Activated CD4-positive, alpha-beta memory T cell treated with anti-CD3 and anti-CD28 coated beads for 36 hours (primary cell): ENCODE results near the gene CALHM4. TPM values are rescaled to one million over a fixed set of nuclear protein-coding genes. Genes with fewer than 3 reads are reported as not detected.
A peak's percentile ranks its signal among the peaks of the same experiment; 100 is the strongest.

Experiments
- CTCF ChIA-PET: fragments of 350-600 bp; sonication (Branson Sonifier 250); formaldehyde crosslinking; loops from one replicate; lab custom pipeline; 2021; ENCODE audit warnings: antibody characterized with exemption, inconsistent platforms; lab: Charles Lee
- POLR2A ChIA-PET: fragments of 350-600 bp; sonication (Branson Sonifier 250); formaldehyde crosslinking; loops from one replicate; lab custom pipeline; 2021; ENCODE audit warnings: antibody characterized with exemption; lab: Charles Lee
- DNase-seq: peaks from one replicate; pipeline ENCODE4 v3.0.0-alpha.2; 2020
- H3K27ac Mint-ChIP-seq: one replicate; pipeline ENCODE4 v1.8.0; 2021; ENCODE audit warnings: mixed read lengths
- H3K27me3 Mint-ChIP-seq: one replicate; pipeline ENCODE4 v1.8.0; 2021; ENCODE audit warnings: mixed read lengths
- H3K36me3 Mint-ChIP-seq: one replicate; pipeline ENCODE4 v1.8.0; 2021; ENCODE audit warnings: mixed read lengths
- H3K4me1 Mint-ChIP-seq: one replicate; pipeline ENCODE4 v1.8.0; 2021; ENCODE audit warnings: low read depth, mixed read lengths
- H3K4me3 Mint-ChIP-seq: one replicate; pipeline ENCODE4 v1.8.0; 2021; ENCODE audit warnings: mild to moderate bottlenecking, mixed read lengths
- H3K9me3 Mint-ChIP-seq: one replicate; pipeline ENCODE4 v1.8.0; 2021; ENCODE audit warnings: mixed read lengths
- intact Hi-C: fragments of 100-400 bp; cut with micrococcal nuclease; formaldehyde crosslinking; loops from one replicate; pipeline ENCODE4 v1.15.1; 2023
- total RNA-seq, 2 experiments: library from RNA; stranded (reverse); gene quantifications; one replicate each; pipeline ENCODE4 v1.2.3, GENCODE V29; 2021

The CALHM4 gene
- total RNA-seq, 2 experiments from 2014 or later = not detected

GRCh38 chr6:116564921-116565872 lies 11.6 kb downstream of the CALHM4 start:
- Mint-ChIP-seq H3K36me3 (no peaks in the 10 kb centered on the region), H3K9me3 (no peaks in the 10 kb centered on the region), H3K4me1 (peaks cover 17% of the 10 kb centered on the region), H3K27me3 (peaks cover 23% of the 10 kb centered on the region), H3K27ac (no peak overlapping the region), H3K4me3 (no peak overlapping the region)
- DNase-seq = peak; percentile 20
- CTCF ChIA-PET = interaction anchor here (1.0 to 1.2 kb wide), 3 partner anchors 30 to 348 kb away, joined by 3 to 4 read pairs (median 3); no protein-coding TSS in a partner anchor
- intact Hi-C loops = no loop called here
- POLR2A ChIA-PET = no interaction called here

DNA sequence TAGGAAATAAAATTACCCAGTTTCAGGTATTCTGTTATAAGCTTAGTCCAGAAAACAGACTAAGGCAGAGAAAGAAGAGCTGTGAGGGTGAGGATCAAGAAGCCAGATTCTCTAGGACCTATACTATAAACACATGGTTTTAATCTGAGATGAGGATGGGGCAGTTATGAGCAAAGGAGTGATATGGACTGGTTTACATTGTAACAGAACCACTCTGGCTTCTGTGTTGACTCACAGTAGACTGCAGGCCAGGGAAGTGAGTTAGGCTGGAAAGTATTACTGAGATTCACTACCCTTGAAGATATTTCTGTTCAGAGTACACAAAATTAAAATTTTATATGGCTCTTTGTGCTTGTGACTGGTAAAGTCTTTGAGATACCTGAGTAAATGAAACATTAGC lies 14.6 kb downstream of the CALHM4 start:
- Mint-ChIP-seq H3K9me3 (no peaks in the 10 kb centered on the region), H3K36me3 (no peaks in the 10 kb centered on the region), H3K27me3 (peaks cover 10% of the 10 kb centered on the region), H3K4me1 (peaks cover 33% of the 10 kb centered on the region), H3K27ac (no peak overlapping the region), H3K4me3 (no peak overlapping the region)
- CTCF ChIA-PET = interaction anchor here (1.3 kb wide), 1 partner anchor 299 kb away, joined by 3 read pairs; no protein-coding TSS in a partner anchor
- intact Hi-C loops = no loop called here
- DNase-seq = no peak
- POLR2A ChIA-PET = no interaction called here

DNA sequence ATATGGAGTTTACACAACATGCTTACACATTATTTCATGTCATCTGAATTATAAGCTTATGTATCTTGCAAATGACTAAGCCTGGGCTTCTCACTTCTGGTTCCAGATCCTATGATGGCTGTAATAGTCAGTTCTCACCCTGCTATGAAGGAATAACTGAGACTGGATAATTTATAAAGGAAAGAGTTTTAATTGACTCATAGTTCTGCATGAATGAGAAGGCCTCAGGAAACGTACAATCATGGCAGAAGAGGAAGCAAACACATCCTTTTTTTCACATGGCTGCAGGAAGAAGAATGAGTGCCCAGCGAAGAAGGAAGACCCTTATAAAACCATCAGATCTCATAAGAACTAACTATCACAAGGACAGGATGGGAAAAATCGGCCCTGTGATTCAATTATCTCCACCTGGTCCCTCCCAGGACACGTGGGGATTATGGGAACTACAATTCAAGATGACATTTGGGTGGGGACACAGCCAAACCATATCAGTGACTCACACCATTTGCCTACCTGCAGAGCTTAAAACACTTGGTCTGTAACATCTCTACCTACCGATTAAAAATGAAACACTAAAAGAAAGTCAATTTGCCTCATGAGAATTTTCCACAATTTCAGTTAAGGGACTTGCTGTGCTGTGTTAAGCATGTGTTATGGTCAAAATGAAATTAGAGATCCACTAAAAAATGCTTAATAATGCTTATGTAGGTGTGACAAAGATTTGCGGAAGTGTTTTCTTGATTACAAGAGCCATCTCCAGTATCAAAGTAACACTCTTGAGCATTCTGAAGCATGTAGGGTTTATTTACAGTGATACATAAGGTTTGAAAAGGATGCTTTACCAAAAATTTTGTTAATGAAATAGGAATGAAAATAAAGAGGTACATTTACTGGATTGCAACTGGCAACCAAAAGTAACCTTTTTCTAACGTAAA lies 15.5 kb downstream of the CALHM4 start:
- Mint-ChIP-seq H3K27ac (no peak overlapping the region), H3K4me1 (peaks cover 42% of the 10 kb centered on the region), H3K9me3 (no peaks in the 10 kb centered on the region), H3K4me3 (no peak overlapping the region), H3K27me3 (peaks cover 4% of the 10 kb centered on the region), H3K36me3 (peaks cover 4% of the 10 kb centered on the region)
- DNase-seq = no peak
- POLR2A ChIA-PET = no interaction called here
- intact Hi-C loops = no loop called here
- CTCF ChIA-PET = interaction anchor here (1.3 to 4.2 kb wide), 3 partner anchors 8 to 300 kb away, joined by 3 to 29 read pairs (median 20); no protein-coding TSS in a partner anchor

DNA sequence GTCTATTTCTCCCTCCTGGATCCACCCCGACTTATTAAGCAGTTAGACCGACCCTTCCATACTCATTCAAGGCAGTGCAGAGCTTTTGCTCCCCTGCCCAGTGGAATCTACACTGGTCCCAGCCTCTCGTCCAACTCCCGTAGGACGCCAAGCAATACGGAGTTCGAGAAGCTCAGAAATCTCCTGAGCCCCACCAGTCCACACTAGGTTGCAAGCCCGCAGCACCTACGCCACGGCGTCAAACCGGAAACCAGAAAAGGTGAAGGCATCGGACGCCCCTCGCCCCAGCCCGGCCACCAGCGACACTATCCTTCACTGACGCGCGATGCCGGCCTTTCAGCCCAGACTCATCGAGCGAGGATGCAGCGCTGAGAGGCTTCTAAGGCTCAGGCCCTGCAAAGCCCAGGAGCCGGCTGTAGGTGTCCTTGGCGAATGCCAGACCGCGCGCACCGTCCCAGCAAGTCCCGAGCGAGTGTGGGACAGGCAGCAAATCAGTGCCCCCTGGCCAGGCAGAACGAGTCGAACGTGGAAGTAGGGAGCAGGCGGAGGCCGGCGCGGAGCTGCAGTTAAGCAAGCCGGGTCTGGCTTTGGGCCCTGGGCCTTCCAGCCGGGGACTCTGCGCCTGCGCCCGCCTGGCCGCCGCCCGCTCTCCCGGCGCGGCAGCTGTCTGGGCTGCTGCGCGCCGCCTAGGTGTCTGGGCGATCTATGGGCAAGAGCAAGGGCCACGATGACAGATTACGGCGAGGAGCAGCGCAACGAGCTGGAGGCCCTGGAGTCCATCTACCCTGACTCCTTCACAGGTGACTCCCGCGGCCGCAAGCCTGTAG lies 17.5 kb downstream of the CALHM4 start, which contains the start of gene RWDD1:
RWDD1 (plus strand) TSS at position 649 of the 827 bp plus-strand sequence; CDS start at position 728, 79 bp downstream.
- peak; percentile 99 for DNase-seq
- peaks cover 49% of the 10 kb centered on the region for H3K4me1 Mint-ChIP-seq
- peak within 1 kb of the TSS; percentile 93 for H3K27ac Mint-ChIP-seq
- POLR2A ChIA-PET = interaction anchor here (0.8 to 2.3 kb wide), 11 partner anchors 10 to 471 kb away, joined by 3 to 15 read pairs (median 3); partner anchors contain the start of genes NT5DC1, TSPYL1, TSPYL4 and ZUP1
- peak within 1 kb of the TSS; percentile 97 for H3K4me3 Mint-ChIP-seq
- no peaks in the 10 kb centered on the region for H3K27me3 Mint-ChIP-seq
- intact Hi-C loops = loop anchor here (1.0 to 10.0 kb wide), 10 partner anchors 45 to 1106 kb away; partner anchors contain the start of genes DSE, KPNA5, NUS1 and RSPH4A
- peaks cover 11% of the 10 kb centered on the region for H3K36me3 Mint-ChIP-seq
- no peaks in the 10 kb centered on the region for H3K9me3 Mint-ChIP-seq
- CTCF ChIA-PET = interaction anchor here (0.7 to 4.2 kb wide), 12 partner anchors 8 to 354 kb away, joined by 3 to 29 read pairs (median 6); partner anchors contain the start of gene RSPH4A

DNA sequence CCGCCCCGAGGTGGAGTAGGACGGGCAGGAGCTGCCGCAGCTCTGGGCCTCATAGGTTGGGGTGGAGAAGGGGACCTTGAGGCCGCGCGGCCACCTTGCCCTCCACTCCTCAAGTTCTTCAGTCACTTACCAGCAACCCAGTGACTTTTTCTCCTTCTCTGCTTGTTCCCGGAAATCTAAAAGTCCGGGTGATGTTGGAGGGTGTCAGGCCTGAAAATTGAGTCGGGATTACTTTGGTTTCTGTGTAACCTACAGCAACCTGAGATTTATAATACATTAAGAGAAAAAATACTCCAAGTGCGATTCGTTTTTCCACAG lies 18.1 kb downstream of the CALHM4 start:
- Mint-ChIP-seq H3K4me1 (peaks cover 54% of the 10 kb centered on the region), H3K27ac (peak overlapping the region; percentile 84), H3K27me3 (no peaks in the 10 kb centered on the region), H3K9me3 (no peaks in the 10 kb centered on the region), H3K36me3 (peaks cover 17% of the 10 kb centered on the region), H3K4me3 (peak overlapping the region; percentile 97)
- ChIA-PET CTCF (interaction anchor here (0.7 to 4.2 kb wide), 9 partner anchors 9 to 303 kb away, joined by 3 to 29 read pairs (median 9); no protein-coding TSS in a partner anchor), POLR2A (interaction anchor here (0.6 to 2.3 kb wide), 8 partner anchors 12 to 291 kb away, joined by 3 to 15 read pairs (median 3); partner anchors contain the start of genes TSPYL1 and ZUP1)
- intact Hi-C loops = loop anchor here (1.0 to 10.0 kb wide), 10 partner anchors 45 to 1106 kb away; partner anchors contain the start of genes DSE, KPNA5, NUS1 and RSPH4A
- no peak for DNase-seq

DNA sequence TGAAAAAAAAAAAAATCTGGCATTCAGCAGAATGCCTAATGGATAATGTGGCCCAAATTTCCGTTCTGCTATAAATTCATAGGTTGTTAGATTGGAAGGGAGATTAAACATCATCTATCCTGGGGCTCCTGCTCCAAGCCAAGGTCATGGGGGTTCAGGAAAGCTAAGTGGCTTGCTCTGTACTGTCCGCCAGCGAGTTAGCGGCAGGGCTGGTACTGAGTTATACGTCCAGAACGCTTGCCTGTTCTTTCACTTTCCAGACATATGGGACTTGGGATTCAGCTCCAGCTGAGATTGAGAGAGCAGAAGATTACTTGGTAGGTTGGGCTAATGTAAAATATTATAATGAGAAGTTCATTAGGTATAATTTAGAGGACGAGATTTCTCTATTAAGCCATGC lies 18.6 kb downstream of the CALHM4 start:
- peak; percentile 16 for DNase-seq
- peaks cover 57% of the 10 kb centered on the region for H3K4me1 Mint-ChIP-seq
- ChIA-PET CTCF (interaction anchor here (0.7 to 4.2 kb wide), 7 partner anchors 9 to 304 kb away, joined by 3 to 29 read pairs (median 9); no protein-coding TSS in a partner anchor), POLR2A (interaction anchor here (0.6 to 2.3 kb wide), 7 partner anchors 12 to 292 kb away, joined by 3 to 15 read pairs (median 3); partner anchors contain the start of genes TSPYL1 and ZUP1)
- peak overlapping the region; percentile 97 for H3K4me3 Mint-ChIP-seq
- no peaks in the 10 kb centered on the region for H3K9me3 Mint-ChIP-seq
- no peaks in the 10 kb centered on the region for H3K27me3 Mint-ChIP-seq
- intact Hi-C loops = loop anchor here (5.0 to 10.0 kb wide), 3 partner anchors 200 to 1105 kb away; partner anchors contain the start of genes DSE and NUS1
- peaks cover 18% of the 10 kb centered on the region for H3K36me3 Mint-ChIP-seq
- peak overlapping the region; percentile 84 for H3K27ac Mint-ChIP-seq

- Mint-ChIP-seq H3K9me3 (no peaks in the 10 kb centered on the region), H3K27ac (no peak overlapping the region), H3K4me3 (no peak overlapping the region), H3K36me3 (peaks cover 29% of the 10 kb centered on the region), H3K27me3 (no peaks in the 10 kb centered on the region), H3K4me1 (peaks cover 55% of the 10 kb centered on the region)
- no peak for DNase-seq
- intact Hi-C loops = loop anchor here (10.0 kb wide), 1 partner anchor 270 kb away; no protein-coding TSS in a partner anchor
- ChIA-PET CTCF (interaction anchor here (2.0 kb wide), 1 partner anchor 14 kb away, joined by 5 read pairs; no protein-coding TSS in a partner anchor), POLR2A (no interaction called here)
These were observed 21.7 kb downstream of the CALHM4 start for GRCh38 chr6:116575227-116575626.

DNA sequence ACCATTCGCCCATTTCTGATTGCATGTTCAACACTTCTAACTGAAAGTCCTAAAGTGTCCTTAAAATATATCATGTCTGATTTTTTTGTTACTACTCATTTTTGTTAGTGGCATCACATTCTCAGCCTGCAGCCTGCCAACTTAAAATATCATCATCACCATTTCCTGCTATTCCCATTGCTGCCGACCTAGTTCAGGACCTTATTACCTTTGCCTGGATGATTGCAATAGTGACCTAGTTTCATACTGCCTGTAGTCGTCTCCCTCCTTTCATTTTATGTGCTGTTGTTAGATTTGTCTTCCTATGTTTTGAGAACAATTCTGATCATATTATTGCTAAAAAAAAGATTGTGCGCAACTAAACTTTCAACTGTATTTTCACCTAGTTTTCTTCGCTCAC lies 23.9 kb downstream of the CALHM4 start:
- CTCF ChIA-PET = interaction anchor here (1.1 to 1.2 kb wide), 2 partner anchors 17 to 309 kb away, joined by 3 read pairs; no protein-coding TSS in a partner anchor
- Mint-ChIP-seq H3K27ac (no peak overlapping the region), H3K4me1 (peaks cover 47% of the 10 kb centered on the region), H3K27me3 (no peaks in the 10 kb centered on the region), H3K36me3 (peaks cover 37% of the 10 kb centered on the region), H3K9me3 (no peaks in the 10 kb centered on the region), H3K4me3 (no peak overlapping the region)
- intact Hi-C loops = loop anchor here (2.0 to 10.0 kb wide), 2 partner anchors 67 to 267 kb away; no protein-coding TSS in a partner anchor
- POLR2A ChIA-PET = no interaction called here
- no peak for DNase-seq

DNA sequence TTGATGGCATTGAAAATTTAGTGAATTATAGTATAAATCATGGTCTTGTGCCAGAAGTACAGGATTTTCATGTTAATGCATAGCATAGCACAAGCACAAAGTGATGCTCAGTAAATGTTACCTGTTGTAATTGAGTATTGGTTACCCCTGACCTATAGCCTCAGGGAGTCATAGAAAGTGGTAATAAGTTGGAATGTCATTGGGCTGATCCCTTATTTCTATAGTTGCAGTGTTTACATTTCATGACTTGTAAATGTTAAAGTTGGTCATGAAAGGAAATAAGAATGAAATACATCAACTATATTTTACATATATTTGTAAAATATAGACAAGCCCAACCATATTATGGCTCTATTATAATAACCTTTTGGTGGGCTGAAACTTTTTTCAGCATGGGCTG lies 24.8 kb downstream of the CALHM4 start:
- CTCF ChIA-PET = interaction anchor here (1.2 kb wide), 1 partner anchor 310 kb away, joined by 3 read pairs; no protein-coding TSS in a partner anchor
- H3K36me3 Mint-ChIP-seq = peaks cover 39% of the 10 kb centered on the region
- DNase-seq = no peak
- POLR2A ChIA-PET = no interaction called here
- no peak overlapping the region for H3K27ac Mint-ChIP-seq
- peaks cover 39% of the 10 kb centered on the region for H3K4me1 Mint-ChIP-seq
- H3K27me3 Mint-ChIP-seq = no peaks in the 10 kb centered on the region
- H3K4me3 Mint-ChIP-seq = no peak overlapping the region
- intact Hi-C loops = loop anchor here (10.0 kb wide), 1 partner anchor 266 kb away; no protein-coding TSS in a partner anchor
- no peaks in the 10 kb centered on the region for H3K9me3 Mint-ChIP-seq

DNA sequence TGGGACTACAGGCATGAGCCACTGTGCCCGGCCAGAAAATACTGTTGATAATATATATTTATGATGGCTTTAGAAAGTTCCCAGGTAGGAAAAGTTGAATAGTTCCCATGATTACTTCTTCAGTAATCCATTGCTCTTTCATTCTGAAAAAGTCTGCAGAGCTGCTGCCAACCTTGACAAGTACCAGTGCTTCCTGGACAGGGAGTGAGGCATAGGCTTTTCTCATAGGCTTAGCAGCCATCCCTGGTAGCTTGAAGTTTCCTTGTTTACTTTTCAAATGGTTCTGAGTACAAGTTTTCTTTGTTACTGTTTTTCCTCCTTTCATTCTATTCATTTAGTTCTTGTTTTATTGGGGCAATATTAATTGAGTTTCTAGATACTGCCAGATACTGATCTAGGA lies 25.6 kb downstream of the CALHM4 start:
- ChIA-PET POLR2A (no interaction called here), CTCF (interaction anchor here (0.7 to 1.8 kb wide), 2 partner anchors 19 to 361 kb away, joined by 3 to 10 read pairs; no protein-coding TSS in a partner anchor)
- DNase-seq = no peak
- Mint-ChIP-seq H3K27me3 (no peaks in the 10 kb centered on the region), H3K9me3 (no peaks in the 10 kb centered on the region), H3K27ac (no peak overlapping the region), H3K4me3 (no peak overlapping the region), H3K4me1 (peaks cover 31% of the 10 kb centered on the region), H3K36me3 (peaks cover 38% of the 10 kb centered on the region)
- intact Hi-C loops = loop anchor here (10.0 kb wide), 1 partner anchor 266 kb away; no protein-coding TSS in a partner anchor
